ENCODE results near the gene CATSPERE. TPM values are rescaled to one million over a fixed set of nuclear protein-coding genes. Genes with fewer than 3 reads are reported as not detected.

The CATSPERE gene
- total RNA-seq, 3 donors from 2014 or later, result 1.3 to 3.2 (median 2.0) TPM

- intact Hi-C loops (cut with DNase I; ENCODE audit: low total_unique reads), result no loop called here
- Histone ChIP-seq H3K4me1 (no peaks in the 10 kb centered on the region), H3K27ac (no peak overlapping the region), H3K9me3 (no peaks in the 10 kb centered on the region), H3K36me3 (no peaks in the 10 kb centered on the region), H3K4me3 (no peak overlapping the region), H3K27me3 (no peaks in the 10 kb centered on the region)
- DNase-seq (ENCODE audit: low spot score in 2 of 2), result no peak
- TF ChIP-seq POLR2A (IDR thresholded peaks at IDR 0.05) (no peak), POLR2AphosphoS5 (IDR thresholded peaks at IDR 0.05) (no peak)
- TF ChIP-seq, protein P1, sequence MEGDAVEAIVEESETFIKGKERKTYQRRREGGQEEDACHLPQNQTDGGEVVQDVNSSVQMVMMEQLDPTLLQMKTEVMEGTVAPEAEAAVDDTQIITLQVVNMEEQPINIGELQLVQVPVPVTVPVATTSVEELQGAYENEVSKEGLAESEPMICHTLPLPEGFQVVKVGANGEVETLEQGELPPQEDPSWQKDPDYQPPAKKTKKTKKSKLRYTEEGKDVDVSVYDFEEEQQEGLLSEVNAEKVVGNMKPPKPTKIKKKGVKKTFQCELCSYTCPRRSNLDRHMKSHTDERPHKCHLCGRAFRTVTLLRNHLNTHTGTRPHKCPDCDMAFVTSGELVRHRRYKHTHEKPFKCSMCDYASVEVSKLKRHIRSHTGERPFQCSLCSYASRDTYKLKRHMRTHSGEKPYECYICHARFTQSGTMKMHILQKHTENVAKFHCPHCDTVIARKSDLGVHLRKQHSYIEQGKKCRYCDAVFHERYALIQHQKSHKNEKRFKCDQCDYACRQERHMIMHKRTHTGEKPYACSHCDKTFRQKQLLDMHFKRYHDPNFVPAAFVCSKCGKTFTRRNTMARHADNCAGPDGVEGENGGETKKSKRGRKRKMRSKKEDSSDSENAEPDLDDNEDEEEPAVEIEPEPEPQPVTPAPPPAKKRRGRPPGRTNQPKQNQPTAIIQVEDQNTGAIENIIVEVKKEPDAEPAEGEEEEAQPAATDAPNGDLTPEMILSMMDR (IDR thresholded peaks at IDR 0.05), result no peak
Measured at GRCh38 chr1:244640917-244641316, 179.8 kb downstream of the CATSPERE start.

DNA sequence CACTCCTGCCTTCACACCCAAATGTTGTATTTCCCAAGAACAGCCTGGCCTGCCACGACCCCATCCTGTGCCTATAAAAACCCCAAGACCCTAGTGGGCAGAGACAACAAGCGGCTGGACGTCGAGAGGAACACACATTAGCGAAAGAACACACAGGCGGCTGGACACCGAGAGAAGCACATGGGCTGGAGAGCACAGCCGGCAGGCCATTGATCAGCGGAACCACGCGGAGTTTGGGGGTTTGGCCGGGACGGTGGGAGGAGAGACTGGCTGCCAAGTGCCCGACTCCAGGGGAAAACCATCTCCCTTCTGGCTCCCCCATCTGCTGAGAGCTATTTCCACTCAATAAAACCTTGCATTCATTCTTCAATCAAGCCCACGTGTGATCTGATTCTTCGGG, 181.5 kb downstream of the CATSPERE start:
- Histone ChIP-seq H3K27ac (no peak overlapping the region), H3K36me3 (no peaks in the 10 kb centered on the region), H3K27me3 (no peaks in the 10 kb centered on the region), H3K9me3 (no peaks in the 10 kb centered on the region), H3K4me1 (no peaks in the 10 kb centered on the region), H3K4me3 (no peak overlapping the region)
- TF ChIP-seq POLR2A (IDR thresholded peaks at IDR 0.05), result no peak
- TF ChIP-seq, protein P1 (IDR thresholded peaks at IDR 0.05), result no peak
- no peak for TF ChIP-seq POLR2AphosphoS5 (IDR thresholded peaks at IDR 0.05)
- no peak for DNase-seq (ENCODE audit: low spot score in 2 of 2)
- intact Hi-C loops (cut with DNase I; ENCODE audit: low total_unique reads), result no loop called here

DNA sequence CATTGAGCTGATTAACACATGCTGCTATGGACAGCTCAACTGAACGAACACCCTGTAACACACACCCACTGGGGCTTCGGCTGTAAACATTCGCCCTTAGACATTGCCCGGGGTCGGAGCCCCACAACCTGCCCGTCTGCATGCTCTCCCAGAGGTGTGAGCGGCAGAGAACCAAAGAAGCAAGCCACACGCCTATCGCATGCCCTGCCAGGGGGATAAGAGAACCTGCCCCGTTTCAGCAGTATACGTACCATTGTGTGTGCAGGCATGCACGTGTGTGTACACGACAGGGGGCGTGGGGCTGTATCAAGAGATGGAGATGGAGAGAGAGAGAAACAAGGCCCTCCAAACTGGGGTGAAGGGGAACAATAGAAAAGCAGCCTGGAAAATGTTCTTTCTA, 181.9 kb downstream of the CATSPERE start:
- H3K27me3 ChIP-seq, result no peaks in the 10 kb centered on the region
- no peak overlapping the region for H3K4me3 ChIP-seq
- no peaks in the 10 kb centered on the region for H3K36me3 ChIP-seq
- no peaks in the 10 kb centered on the region for H3K9me3 ChIP-seq
- H3K4me1 ChIP-seq, result no peaks in the 10 kb centered on the region
- TF ChIP-seq POLR2A (IDR thresholded peaks at IDR 0.05), result no peak
- TF ChIP-seq POLR2AphosphoS5 (IDR thresholded peaks at IDR 0.05), result no peak
- TF ChIP-seq, protein P1 (IDR thresholded peaks at IDR 0.05), result no peak
- intact Hi-C loops (cut with DNase I; ENCODE audit: low total_unique reads), result no loop called here
- H3K27ac ChIP-seq, result no peak overlapping the region
- no peak for DNase-seq (ENCODE audit: low spot score in 2 of 2)

DNA sequence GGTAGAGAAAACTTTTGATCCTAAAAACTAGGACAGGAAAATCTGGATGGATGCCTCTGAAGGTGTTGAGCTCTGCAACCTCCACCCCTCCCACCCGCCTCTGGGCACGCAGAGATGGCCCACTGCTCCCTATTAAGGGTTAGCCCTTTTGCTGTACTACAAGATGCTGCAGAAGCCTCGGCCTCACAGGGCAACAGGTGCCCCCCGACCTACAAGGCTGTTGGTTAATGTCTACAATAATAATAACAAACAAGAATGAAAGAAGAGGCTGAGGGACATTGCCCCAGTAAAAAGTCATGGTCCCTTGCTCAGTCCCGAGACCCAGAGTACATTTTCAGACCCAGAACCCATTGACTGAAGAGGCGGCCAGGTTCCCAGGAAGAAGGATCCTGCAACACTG, 184.3 kb downstream of the CATSPERE start:
- Histone ChIP-seq H3K9me3 (no peaks in the 10 kb centered on the region), H3K4me3 (no peak overlapping the region), H3K4me1 (no peaks in the 10 kb centered on the region), H3K27me3 (no peaks in the 10 kb centered on the region), H3K36me3 (no peaks in the 10 kb centered on the region), H3K27ac (no peak overlapping the region)
- intact Hi-C loops (cut with DNase I; ENCODE audit: low total_unique reads), result no loop called here
- no peak for TF ChIP-seq POLR2A (IDR thresholded peaks at IDR 0.05)
- DNase-seq (ENCODE audit: low spot score in 2 of 2), result no peak

GRCh38 chr1:244645890-244646289, 184.8 kb downstream of the CATSPERE start:
- H3K27ac ChIP-seq, result no peak overlapping the region
- no peak overlapping the region for H3K4me3 ChIP-seq
- TF ChIP-seq POLR2AphosphoS5 (IDR thresholded peaks at IDR 0.05) (no peak), POLR2A (IDR thresholded peaks at IDR 0.05) (no peak)
- TF ChIP-seq, protein P1 (IDR thresholded peaks at IDR 0.05), result no peak
- DNase-seq (ENCODE audit: low spot score in 2 of 2), result no peak
- intact Hi-C loops (cut with DNase I; ENCODE audit: low total_unique reads), result no loop called here
- no peaks in the 10 kb centered on the region for H3K4me1 ChIP-seq
- no peaks in the 10 kb centered on the region for H3K9me3 ChIP-seq
- H3K36me3 ChIP-seq, result no peaks in the 10 kb centered on the region
- H3K27me3 ChIP-seq, result no peaks in the 10 kb centered on the region

DNA sequence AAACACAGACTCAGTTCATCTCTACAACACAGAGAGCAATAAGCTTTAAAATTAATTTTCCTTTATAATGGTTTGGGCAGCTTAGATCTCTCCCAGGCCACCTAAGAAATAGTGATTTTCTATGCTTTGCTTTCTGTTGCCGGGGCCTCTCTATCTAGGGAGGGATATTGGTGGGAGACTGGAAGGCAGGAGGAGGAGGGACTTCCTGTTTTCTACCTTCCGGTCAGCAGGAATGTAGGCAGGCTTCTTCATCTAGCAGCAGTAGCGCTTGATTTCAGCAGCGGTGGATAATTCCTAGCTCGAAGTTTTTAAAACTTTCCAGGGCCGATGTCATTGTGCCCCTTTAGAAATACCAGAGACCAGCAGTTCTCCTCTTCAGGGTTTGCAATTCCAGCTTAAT, 186.7 kb downstream of the CATSPERE start:
- Histone ChIP-seq H3K4me3 (no peak overlapping the region), H3K4me1 (no peaks in the 10 kb centered on the region), H3K9me3 (no peaks in the 10 kb centered on the region), H3K27ac (no peak overlapping the region), H3K27me3 (no peaks in the 10 kb centered on the region), H3K36me3 (no peaks in the 10 kb centered on the region)
- TF ChIP-seq, protein P1 (IDR thresholded peaks at IDR 0.05), result no peak
- no peak for TF ChIP-seq POLR2A (IDR thresholded peaks at IDR 0.05)
- TF ChIP-seq POLR2AphosphoS5 (IDR thresholded peaks at IDR 0.05), result no peak
- intact Hi-C loops (cut with DNase I; ENCODE audit: low total_unique reads), result no loop called here
- no peak for DNase-seq (ENCODE audit: low spot score in 2 of 2)

Data from breast epithelium (tissue), 4 donors.